K562 (cell line): ENCODE data around the gene PROP1. TPM values are rescaled to one million over a fixed set of nuclear protein-coding genes. Genes with fewer than 3 reads are reported as not detected.

ENCODE experiments used
- ATAC-seq: fragments of 200-7000 bp; cut with Tn5 transposase; 3 replicates; pipeline ENCODE4 v1.9.1; 2020; ENCODE audit warnings: moderate library complexity
- BruUV-seq: library from RNA; stranded (reverse); fragments of 400-500 nt; replicated peaks from 2 replicates; lab custom pipeline; 2021; lab: Mats Ljungman, UMichigan
- CTCF ChIA-PET: fragments of 300-600 bp; formaldehyde crosslinking; extraction: SDS; loops from one replicate; lab custom pipeline; 2021; ENCODE audit warnings: low intra/inter-chr PET ratio; lab: Yijun Ruan, JAX
- POLR2A ChIA-PET: fragments of 300-600, 350-650 bp; sonication (Branson Sonifier 250); formaldehyde crosslinking; extraction: SDS; loops from one replicate; lab custom pipeline; 2021; ENCODE audit warnings: antibody characterized with exemption, inconsistent platforms; lab: Yijun Ruan, JAX
- DNase-seq, 4 experiments: peaks; one replicate each; pipeline versions ENCODE4 v3.0.0 to v3.0.0-alpha.2; 2011 to 2018; ENCODE audit warnings: low spot score in 3 of 4, mixed read lengths in 3 of 4; ENCODE audit errors: extremely low read depth in 1 of 4
- FAIRE-seq: peaks from 2 replicates; lab custom pipeline; 2011; peaks lifted over from hg19 to GRCh38; lab: Jason Lieb, UNC
- H2AFZ ChIP-seq: 2 replicates; pipeline ENCODE4 v1.6.0; 2011; ENCODE audit warnings: low read depth, low read length, control low read depth, inconsistent platforms
- H3K27ac ChIP-seq: fragments of 200-600 bp; 3 replicates; pipeline ENCODE4 v1.8.0; 2011; ENCODE audit warnings: low read depth, mild to moderate bottlenecking, control low read depth, inconsistent platforms, low read length, moderate library complexity, mixed read lengths; ENCODE audit errors: extremely low read depth
- H3K27me3 ChIP-seq, 2 experiments: fragments of 300-600 bp in 1 of 2; 2 replicates in 1 of 2; 3 replicates in 1 of 2; pipeline versions ENCODE4 v1.6.0 to v1.8.0; 2011; ENCODE audit warnings: inconsistent platforms in 2 of 2, low read length in 2 of 2, mild to moderate bottlenecking in 1 of 2, mixed read lengths in 1 of 2, moderate library complexity in 1 of 2; ENCODE audit not compliant: control insufficient read depth in 2 of 2, insufficient read depth in 2 of 2
- H3K36me3 ChIP-seq: fragments of 300-600 bp; 3 replicates; pipeline ENCODE4 v1.8.0; 2011; ENCODE audit warnings: mild to moderate bottlenecking, low read length, inconsistent platforms; ENCODE audit not compliant: control insufficient read depth, insufficient read depth
- H3K4me1 ChIP-seq, 2 experiments: fragments of 200-600 bp in 1 of 2; replicated peaks in 1 of 2; 2 replicates in 1 of 2; 3 replicates in 1 of 2; pipeline versions ENCODE4 v1.5.1 to v1.8.0; 2011; ENCODE audit warnings: inconsistent platforms in 2 of 2, low read length in 2 of 2, mild to moderate bottlenecking in 1 of 2, mixed read lengths in 1 of 2, moderate library complexity in 1 of 2; ENCODE audit not compliant: control insufficient read depth in 2 of 2, insufficient read depth in 2 of 2
- H3K4me2 ChIP-seq: 2 replicates; pipeline ENCODE4 v1.6.1; 2011; ENCODE audit warnings: low read length, control low read depth, inconsistent platforms, mixed read lengths; ENCODE audit not compliant: insufficient read depth
- H3K4me3 ChIP-seq: fragments of 200-600 bp; sonication (generic), shearing (Covaris generic); 2 replicates; pipeline ENCODE4 v1.5.1; 2016; ENCODE audit warnings: control low read depth, inconsistent platforms
- H3K79me2 ChIP-seq: fragments of 200-600 bp; 3 replicates; pipeline ENCODE4 v1.8.0; 2011; ENCODE audit warnings: low read length, inconsistent platforms; ENCODE audit not compliant: control insufficient read depth, insufficient read depth
- H3K9ac ChIP-seq, 2 experiments: 2 replicates each; pipeline versions ENCODE4 v1.6.0 to v1.6.1; 2011; ENCODE audit warnings: low read depth in 2 of 2, low read length in 2 of 2, control low read depth in 1 of 2, inconsistent platforms in 1 of 2, mild to moderate bottlenecking in 1 of 2, mixed read lengths in 1 of 2; ENCODE audit not compliant: insufficient read depth in 1 of 2
- H3K9me1 ChIP-seq: one replicate; pipeline ENCODE4 v1.6.0; 2011; ENCODE audit warnings: inconsistent platforms, mild to moderate bottlenecking, low read length, moderate library complexity; ENCODE audit not compliant: control insufficient read depth, insufficient read depth
- H3K9me3 ChIP-seq: replicated peaks from 2 replicates; pipeline ENCODE4 v1.5.1; 2011; ENCODE audit warnings: low read depth, low read length, inconsistent platforms; ENCODE audit not compliant: control insufficient read depth, insufficient read depth
- H4K20me1 ChIP-seq: replicated peaks from 2 replicates; pipeline ENCODE4 v1.6.1; 2011; ENCODE audit warnings: low read length, inconsistent platforms, mixed read lengths; ENCODE audit not compliant: control insufficient read depth, insufficient read depth
- MAFG ChIP-seq: fragments of 450-650 bp; conservative IDR thresholded peaks from 2 replicates; pipeline ENCODE4 v1.6.1; 2016; ENCODE audit warnings: missing genetic modification characterization, missing compliant biosample characterization
- MTA1 ChIP-seq: fragments of 450-650 bp; IDR thresholded peaks from 2 replicates; pipeline ENCODE4 v1.6.1; 2017; ENCODE audit warnings: borderline replicate concordance
- PRDM10 ChIP-seq: fragments of 450-650 bp; IDR thresholded peaks from 2 replicates; pipeline ENCODE4 v1.6.1; 2018; ENCODE audit not compliant: partially characterized antibody
- RBM22 ChIP-seq: fragments of 200-400 bp; formaldehyde crosslinking; IDR thresholded peaks from 2 replicates; pipeline ENCODE4 v1.6.1; 2018; ENCODE audit warnings: low read length, low read depth; ENCODE audit not compliant: poor library complexity, severe bottlenecking
- RBM25 ChIP-seq: fragments of 200-400 bp; formaldehyde crosslinking; IDR thresholded peaks from 2 replicates; pipeline ENCODE4 v1.6.1; 2018; ENCODE audit warnings: low read length, low read depth, moderate library complexity; ENCODE audit not compliant: severe bottlenecking
- TCF7L2 ChIP-seq: fragments of 150-350 bp; IDR thresholded peaks from 2 replicates; pipeline ENCODE4 v1.6.1; 2016; ENCODE audit warnings: low read depth, mild to moderate bottlenecking, low read length, moderate library complexity
- USF1 ChIP-seq: sonication (generic); formaldehyde crosslinking; IDR thresholded peaks from 2 replicates; pipeline ENCODE4 v1.9.0; 2022; ENCODE audit warnings: mild to moderate bottlenecking, missing genetic modification reagents
- ZKSCAN1 ChIP-seq: fragments of 150-350 bp; IDR thresholded peaks from 2 replicates; pipeline ENCODE4 v1.6.1; 2016; ENCODE audit warnings: low read depth, low read length
- ZNF395 ChIP-seq: fragments of 200-800 bp; sonication (Bioruptor generic); IDR thresholded peaks from 2 replicates; pipeline ENCODE4 v1.6.1; 2017; ENCODE audit warnings: missing genetic modification characterization, missing compliant biosample characterization
- WGBS: fragments of 100-300 bp; shearing (Covaris generic); methylation state at CpG from one replicate; pipeline ENCODE4 v1.1.6; 2016; ENCODE audit warnings: low coverage, mixed read lengths; ENCODE audit not compliant: insufficient coverage; ENCODE audit errors: missing lambda C conversion rate; 5-methylcytosine and 5-hydroxymethylcytosine counted together
- in situ Hi-C: fragments of 300-500 bp; cut with MboI; formaldehyde crosslinking; loops from 4 replicates; pipeline ENCODE4 v1.15.0; 2018; ENCODE audit warnings: inconsistent platforms, mixed read lengths
- intact Hi-C: fragments of 100-400 bp; cut with micrococcal nuclease; formaldehyde crosslinking; loops from 2 replicates; pipeline ENCODE4 v1.14.2; 2022
- polyA plus RNA-seq, 8 experiments: library from polyadenylated mRNA; depleted of rRNA in 4 of 8; stranded (reverse) in 5 of 8; unstranded in 3 of 8; fragments of >200 nt; fragmentation: Nextera tagmentation in 2 of 8; fragmentation: Illumina TruSeq in 1 of 8; extraction: Ambion mirVana in 2 of 8; extraction: Trizol in 1 of 8; gene quantifications; 2 replicates each; pipeline versions ENCODE4 v1.2.1 to v1.2.3, GENCODE V29; 2011 to 2014; ENCODE audit warnings: inconsistent platforms in 1 of 8, missing spikeins in 1 of 8
- total RNA-seq, 7 experiments: library from RNA; depleted of rRNA in 6 of 7; stranded (reverse); fragments of >200 nt in 6 of 7; fragmentation: Illumina TruSeq in 2 of 7; extraction: Trizol in 2 of 7; gene quantifications; 2 replicates each; pipeline versions ENCODE4 v1.2.1 to v1.2.3, GENCODE V29; 2011 to 2021; ENCODE audit warnings: low replicate concordance in 1 of 7

PROP1 gene
- total and polyA plus RNA-seq, 9 of the 15 experiments (the other 6 are each of a cell fraction or from before 2014, with no cell fraction given) = not detected

- TF ChIP-seq USF1 (CRISPR knock-in tag) (no peak), MAFG (no peak)
Observed at GRCh38 chr5:177973066-177973635, 22.9 kb downstream of the PROP1 start (continued).

GRCh38 chr5:177972613-177973012 is 23.4 kb downstream of the PROP1 start:
- FAIRE-seq = no peak
- no TSS peak for BruUV-seq
- POLR2A ChIA-PET = interaction anchor here (1.1 kb wide), 1 partner anchor 14 kb away, joined by 3 read pairs; no protein-coding TSS in a partner anchor

More at GRCh38 chr5:177972613-177973012, 23.4 kb downstream of the PROP1 start:
- H2AFZ ChIP-seq = no peak overlapping the region
- DNase-seq = no peak
- no peak overlapping the region for H3K4me2 ChIP-seq
- peaks cover 19 to 33% of the 10 kb centered on the region in 2 experiments for H3K27me3 ChIP-seq
- CTCF ChIA-PET = no interaction called here
- H3K79me2 ChIP-seq = no peaks in the 10 kb centered on the region
- no peaks in the 10 kb centered on the region for H3K9me3 ChIP-seq
- H3K4me3 ChIP-seq = no peak overlapping the region
- intact Hi-C loops (no loop called here), in situ Hi-C loops (no loop called here)
- H4K20me1 ChIP-seq = no peaks in the 10 kb centered on the region
- H3K36me3 ChIP-seq = no peaks in the 10 kb centered on the region
- H3K27ac ChIP-seq = no peak overlapping the region
- 19% methylated on average over 4 of the region's 4 CpGs for WGBS
- peaks cover 0 to 5% of the 10 kb centered on the region in 2 experiments; a peak in 2 of 5 replicates for H3K4me1 ChIP-seq
- no peaks in the 10 kb centered on the region for H3K9me1 ChIP-seq
- no peak for ATAC-seq
- no peak for TF ChIP-seq TCF7L2
- TF ChIP-seq ZNF395 (CRISPR knock-in tag) = no peak
- TF ChIP-seq RBM22 = no peak
- no peak for TF ChIP-seq RBM25
- TF ChIP-seq MTA1 = no peak
- no peak for TF ChIP-seq ZKSCAN1
- TF ChIP-seq PRDM10 = no peak
- no peak overlapping the region for H3K9ac ChIP-seq
